ENCODE results near the gene C17orf50. TPM values are rescaled to one million over a fixed set of nuclear protein-coding genes. Genes with fewer than 3 reads are reported as not detected.

C17orf50 gene
- total RNA-seq, 2 experiments from 2014 or later, result not detected

DNA sequence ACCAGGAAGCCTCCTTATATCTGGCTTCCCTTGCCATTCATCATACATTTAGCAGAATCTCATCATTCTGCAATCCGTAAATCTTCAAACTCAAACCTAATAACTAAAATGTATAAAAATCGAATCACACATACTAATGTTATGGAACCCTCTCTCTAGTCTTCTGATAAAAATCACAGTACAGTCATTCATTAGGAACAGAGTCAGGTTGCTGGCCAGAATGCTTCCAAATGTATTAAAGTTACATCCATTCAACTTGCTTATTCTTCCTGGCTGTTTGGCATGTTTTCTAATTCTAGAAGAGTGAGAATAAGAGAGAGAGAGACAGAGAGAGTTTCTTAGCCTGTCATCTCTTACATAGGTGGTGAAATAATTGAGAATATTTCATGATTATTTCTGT is 45.7 kb upstream of the C17orf50 start:
- no peak overlapping the region for H3K4me3 ChIP-seq (ENCODE audit: low read length)
- H3K9me3 ChIP-seq (ENCODE audit: control insufficient read depth in 1 of 2, insufficient read depth in 1 of 2, low read length in 2 of 2), result no peaks in the 10 kb centered on the region
- ChIA-PET POLR2A (no interaction called here), CTCF (no interaction called here)
- peaks cover 18% of the 10 kb centered on the region for H3K4me1 ChIP-seq (ENCODE audit: insufficient read depth, low read length)
- H3K4me3 Mint-ChIP-seq, result no peak overlapping the region
- H3K36me3 Mint-ChIP-seq (ENCODE audit: low read depth), result peaks cover 18% of the 10 kb centered on the region
- peaks cover 12% of the 10 kb centered on the region for H3K4me1 Mint-ChIP-seq (ENCODE audit: low read depth)
- TF ChIP-seq, protein P1, sequence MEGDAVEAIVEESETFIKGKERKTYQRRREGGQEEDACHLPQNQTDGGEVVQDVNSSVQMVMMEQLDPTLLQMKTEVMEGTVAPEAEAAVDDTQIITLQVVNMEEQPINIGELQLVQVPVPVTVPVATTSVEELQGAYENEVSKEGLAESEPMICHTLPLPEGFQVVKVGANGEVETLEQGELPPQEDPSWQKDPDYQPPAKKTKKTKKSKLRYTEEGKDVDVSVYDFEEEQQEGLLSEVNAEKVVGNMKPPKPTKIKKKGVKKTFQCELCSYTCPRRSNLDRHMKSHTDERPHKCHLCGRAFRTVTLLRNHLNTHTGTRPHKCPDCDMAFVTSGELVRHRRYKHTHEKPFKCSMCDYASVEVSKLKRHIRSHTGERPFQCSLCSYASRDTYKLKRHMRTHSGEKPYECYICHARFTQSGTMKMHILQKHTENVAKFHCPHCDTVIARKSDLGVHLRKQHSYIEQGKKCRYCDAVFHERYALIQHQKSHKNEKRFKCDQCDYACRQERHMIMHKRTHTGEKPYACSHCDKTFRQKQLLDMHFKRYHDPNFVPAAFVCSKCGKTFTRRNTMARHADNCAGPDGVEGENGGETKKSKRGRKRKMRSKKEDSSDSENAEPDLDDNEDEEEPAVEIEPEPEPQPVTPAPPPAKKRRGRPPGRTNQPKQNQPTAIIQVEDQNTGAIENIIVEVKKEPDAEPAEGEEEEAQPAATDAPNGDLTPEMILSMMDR (IDR thresholded peaks at IDR 0.05), result no peak
- intact Hi-C loops (cut with DNase I, micrococcal nuclease), result no loop called here
- no peak for DNase-seq
- H3K27me3 ChIP-seq (ENCODE audit: control insufficient read depth in 1 of 2, insufficient read depth in 2 of 2, low read length in 2 of 2), result no peaks in the 10 kb centered on the region
- peaks cover 69% of the 10 kb centered on the region for H3K36me3 ChIP-seq (ENCODE audit: insufficient read depth, low read length)
- H3K27me3 Mint-ChIP-seq, result no peaks in the 10 kb centered on the region
- no peak for ATAC-seq (ENCODE audit: poor library complexity)
- H3K27ac Mint-ChIP-seq, result no peak overlapping the region
- no peaks in the 10 kb centered on the region for H3K9me3 Mint-ChIP-seq
- H3K27ac ChIP-seq (ENCODE audit: low read depth in 1 of 2, low read length in 2 of 2), result no peak overlapping the region

DNA sequence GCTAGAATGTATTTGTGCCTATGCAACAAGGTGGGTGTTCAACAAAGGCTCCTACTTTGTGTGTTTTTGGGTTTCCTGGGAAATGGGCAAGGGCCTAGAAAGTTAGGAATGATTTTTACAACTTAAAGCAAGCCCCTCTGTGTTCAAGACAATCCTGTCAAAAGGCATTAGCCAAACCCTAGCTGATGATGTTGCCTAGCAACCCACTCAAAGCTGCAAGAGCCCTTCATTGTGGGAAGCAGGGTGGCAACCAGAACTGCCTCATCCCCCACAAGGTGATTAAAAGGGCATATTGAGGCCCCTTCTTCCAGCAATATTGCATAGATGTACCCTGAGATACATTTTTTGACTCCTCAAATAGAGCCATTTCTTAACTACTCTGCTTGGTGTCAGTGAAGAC is 45.3 kb upstream of the C17orf50 start:
- Mint-ChIP-seq H3K4me1 (ENCODE audit: low read depth) (peaks cover 9% of the 10 kb centered on the region), H3K36me3 (ENCODE audit: low read depth) (peaks cover 14% of the 10 kb centered on the region), H3K4me3 (no peak overlapping the region), H3K27ac (no peak overlapping the region), H3K27me3 (no peaks in the 10 kb centered on the region), H3K9me3 (no peaks in the 10 kb centered on the region)
- TF ChIP-seq, protein P1 (IDR thresholded peaks at IDR 0.05), result no peak
- intact Hi-C loops (cut with DNase I, micrococcal nuclease), result no loop called here
- ChIA-PET CTCF (no interaction called here), POLR2A (no interaction called here)
- Histone ChIP-seq H3K9me3 (ENCODE audit: control insufficient read depth in 1 of 2, insufficient read depth in 1 of 2, low read length in 2 of 2) (no peaks in the 10 kb centered on the region), H3K4me1 (ENCODE audit: insufficient read depth, low read length) (peaks cover 18% of the 10 kb centered on the region), H3K36me3 (ENCODE audit: insufficient read depth, low read length) (peaks cover 67% of the 10 kb centered on the region), H3K4me3 (ENCODE audit: low read length) (no peak overlapping the region), H3K27me3 (ENCODE audit: control insufficient read depth in 1 of 2, insufficient read depth in 2 of 2, low read length in 2 of 2) (no peaks in the 10 kb centered on the region), H3K27ac (ENCODE audit: low read depth in 1 of 2, low read length in 2 of 2) (no peak overlapping the region)
- ATAC-seq (ENCODE audit: poor library complexity), result no peak
- DNase-seq, result no peak

DNA sequence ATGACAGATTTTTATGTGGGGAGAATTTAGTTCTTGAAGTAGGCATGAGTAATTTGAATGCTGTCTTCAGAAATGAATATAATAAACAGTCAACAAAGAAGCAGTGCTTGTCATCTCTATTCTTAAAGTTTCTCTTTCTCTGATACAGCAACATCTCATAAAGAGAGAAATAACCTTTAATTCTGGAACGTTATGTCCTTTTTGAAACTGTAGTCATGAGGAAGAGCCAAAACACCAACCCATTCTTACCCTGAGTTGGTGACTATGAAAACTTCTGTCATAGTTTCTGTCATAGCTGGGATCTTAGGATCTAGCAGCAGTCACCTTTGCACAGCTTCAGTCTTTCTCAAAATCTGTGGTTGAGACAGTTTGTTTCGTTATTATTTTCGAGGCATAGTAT is 44.5 kb upstream of the C17orf50 start:
- Mint-ChIP-seq H3K4me1 (ENCODE audit: low read depth) (peaks cover 3% of the 10 kb centered on the region), H3K4me3 (no peak overlapping the region), H3K27ac (no peak overlapping the region), H3K9me3 (no peaks in the 10 kb centered on the region), H3K27me3 (no peaks in the 10 kb centered on the region), H3K36me3 (ENCODE audit: low read depth) (peaks cover 14% of the 10 kb centered on the region)
- H3K9me3 ChIP-seq (ENCODE audit: control insufficient read depth in 1 of 2, insufficient read depth in 1 of 2, low read length in 2 of 2), result no peaks in the 10 kb centered on the region
- H3K4me1 ChIP-seq (ENCODE audit: insufficient read depth, low read length), result peaks cover 18% of the 10 kb centered on the region
- peaks cover 65% of the 10 kb centered on the region for H3K36me3 ChIP-seq (ENCODE audit: insufficient read depth, low read length)
- ChIA-PET POLR2A (no interaction called here), CTCF (no interaction called here)
- no peaks in the 10 kb centered on the region for H3K27me3 ChIP-seq (ENCODE audit: control insufficient read depth in 1 of 2, insufficient read depth in 2 of 2, low read length in 2 of 2)
- no peak overlapping the region for H3K4me3 ChIP-seq (ENCODE audit: low read length)
- DNase-seq (no peak), ATAC-seq (ENCODE audit: poor library complexity) (no peak)
- no peak overlapping the region for H3K27ac ChIP-seq (ENCODE audit: low read depth in 1 of 2, low read length in 2 of 2)
- intact Hi-C loops (cut with DNase I, micrococcal nuclease), result no loop called here
- TF ChIP-seq, protein P1 (IDR thresholded peaks at IDR 0.05), result no peak

Measured in CD4-positive, alpha-beta T cell (primary cell).